PC-3 (cell line): ENCODE measurements around the gene PITHD1. TPM values are rescaled to one million over a fixed set of nuclear protein-coding genes. Genes with fewer than 3 reads are reported as not detected.
"Not testable (repeated sequence)": the region's sequence is repeated elsewhere in the genome, so short reads cannot be mapped to it uniquely, and the experiment has no call there.

Experiments
- ATAC-seq: fragments of 200-7000 bp; cut with Tn5 transposase; 2 replicates; pipeline ENCODE4 v1.9.1; 2020; ENCODE audit warnings: mild to moderate bottlenecking, moderate library complexity
- BruUV-seq: library from RNA; stranded (reverse); fragments of 400-500 nt; replicated peaks from 2 replicates; lab custom pipeline; 2021; lab: Mats Ljungman, UMichigan
- CTCF ChIA-PET: fragments of 300-600 bp; sonication (Branson Sonifier 250); formaldehyde crosslinking; loops from one replicate; lab custom pipeline; 2022; ENCODE audit warnings: antibody characterized with exemption; lab: Charles Lee
- POLR2A ChIA-PET: fragments of 300-600 bp; sonication (Branson Sonifier 250); formaldehyde crosslinking; loops from one replicate; lab custom pipeline; 2022; ENCODE audit warnings: antibody characterized with exemption; ENCODE audit not compliant: unreplicated experiment; lab: Charles Lee
- DNase-seq: peaks from one replicate; pipeline ENCODE4 v3.0.0-alpha.2; 2015
- H2AFZ ChIP-seq: fragments of 300-600 bp; sonication (generic); 2 replicates; pipeline ENCODE4 v1.6.0; 2016; ENCODE audit warnings: antibody characterized with exemption, low read length
- H3F3A ChIP-seq: fragments of 300-600 bp; sonication (generic); one replicate; pipeline ENCODE4 v1.6.0; 2017; ENCODE audit warnings: antibody characterized with exemption, low read length, control low read depth, mild to moderate bottlenecking; ENCODE audit not compliant: unreplicated experiment
- H3K27ac ChIP-seq: fragments of 300-600 bp; sonication (generic); 2 replicates; pipeline ENCODE4 v1.5.1; 2016; ENCODE audit warnings: mild to moderate bottlenecking, low read length
- H3K27me3 ChIP-seq: fragments of 300-600 bp; sonication (generic); 2 replicates; pipeline ENCODE4 v1.6.1; 2016; ENCODE audit warnings: low read length, mixed read lengths
- H3K36me3 ChIP-seq: fragments of 300-600 bp; sonication (generic); 2 replicates; pipeline ENCODE4 v1.6.1; 2016; ENCODE audit warnings: low read depth, mixed run types, low read length, mixed read lengths
- H3K4me1 ChIP-seq: fragments of 300-600 bp; sonication (generic); 2 replicates; pipeline ENCODE4 v1.5.1; 2016; ENCODE audit warnings: low read length; ENCODE audit not compliant: insufficient read depth
- H3K4me2 ChIP-seq: fragments of 300-600 bp; sonication (generic); 2 replicates; pipeline ENCODE4 v1.6.0; 2016; ENCODE audit warnings: low read length
- H3K4me3 ChIP-seq: fragments of 300-600 bp; sonication (generic); 2 replicates; pipeline ENCODE4 v1.5.1; 2016; ENCODE audit warnings: mild to moderate bottlenecking, low read length, mixed read lengths
- H3K79me2 ChIP-seq: fragments of 300-600 bp; sonication (generic); 2 replicates; pipeline ENCODE4 v1.6.1; 2017; ENCODE audit warnings: low read length, mixed read lengths
- H3K9ac ChIP-seq: fragments of 300-600 bp; sonication (generic); 2 replicates; pipeline ENCODE4 v1.6.0; 2016; ENCODE audit warnings: mild to moderate bottlenecking, low read length
- H3K9me2 ChIP-seq: fragments of 300-600 bp; sonication (generic); replicated peaks from 2 replicates; pipeline ENCODE4 v1.6.1; 2016; ENCODE audit warnings: mixed run types, low read length, mixed read lengths
- H3K9me3 ChIP-seq: fragments of 300-600 bp; sonication (generic); 2 replicates; pipeline ENCODE4 v1.6.1; 2016; ENCODE audit warnings: low read length, mixed read lengths
- H4K20me1 ChIP-seq: fragments of 300-600 bp; sonication (generic); 2 replicates; pipeline ENCODE4 v1.6.1; 2016; ENCODE audit warnings: low read length, mixed read lengths
- EZH2 ChIP-seq: fragments of 300-600 bp; sonication (generic); IDR thresholded peaks from one replicate; pipeline ENCODE4 v1.6.1; 2017; ENCODE audit warnings: antibody characterized with exemption, mild to moderate bottlenecking, low read length; ENCODE audit not compliant: unreplicated experiment
- EZH2phosphoT487 ChIP-seq: fragments of 300-600 bp; sonication (generic); IDR thresholded peaks from 2 replicates; pipeline ENCODE4 v1.6.1; 2018; ENCODE audit warnings: mild to moderate bottlenecking, antibody characterized with exemption, low read length, borderline replicate concordance
- intact Hi-C: fragments of 100-400 bp; cut with micrococcal nuclease; formaldehyde crosslinking; loops from 2 replicates; pipeline ENCODE4 v1.9.0; 2023
- total RNA-seq: library from RNA; depleted of rRNA; stranded (reverse); fragments of >200 nt; gene quantifications from 2 replicates; pipeline ENCODE4 v1.2.3, GENCODE V29; 2014
- TF ChIP-seq, protein P1 (sequence below): fragments of 300-600 bp; sonication (generic); conservative IDR thresholded peaks from 2 replicates; pipeline ENCODE4 v1.5.1; 2017; ENCODE audit warnings: antibody characterized with exemption, low read depth, mild to moderate bottlenecking, low read length

Gene PITHD1
- total RNA-seq, 1 experiment from 2014 or later: 107 TPM

DNA sequence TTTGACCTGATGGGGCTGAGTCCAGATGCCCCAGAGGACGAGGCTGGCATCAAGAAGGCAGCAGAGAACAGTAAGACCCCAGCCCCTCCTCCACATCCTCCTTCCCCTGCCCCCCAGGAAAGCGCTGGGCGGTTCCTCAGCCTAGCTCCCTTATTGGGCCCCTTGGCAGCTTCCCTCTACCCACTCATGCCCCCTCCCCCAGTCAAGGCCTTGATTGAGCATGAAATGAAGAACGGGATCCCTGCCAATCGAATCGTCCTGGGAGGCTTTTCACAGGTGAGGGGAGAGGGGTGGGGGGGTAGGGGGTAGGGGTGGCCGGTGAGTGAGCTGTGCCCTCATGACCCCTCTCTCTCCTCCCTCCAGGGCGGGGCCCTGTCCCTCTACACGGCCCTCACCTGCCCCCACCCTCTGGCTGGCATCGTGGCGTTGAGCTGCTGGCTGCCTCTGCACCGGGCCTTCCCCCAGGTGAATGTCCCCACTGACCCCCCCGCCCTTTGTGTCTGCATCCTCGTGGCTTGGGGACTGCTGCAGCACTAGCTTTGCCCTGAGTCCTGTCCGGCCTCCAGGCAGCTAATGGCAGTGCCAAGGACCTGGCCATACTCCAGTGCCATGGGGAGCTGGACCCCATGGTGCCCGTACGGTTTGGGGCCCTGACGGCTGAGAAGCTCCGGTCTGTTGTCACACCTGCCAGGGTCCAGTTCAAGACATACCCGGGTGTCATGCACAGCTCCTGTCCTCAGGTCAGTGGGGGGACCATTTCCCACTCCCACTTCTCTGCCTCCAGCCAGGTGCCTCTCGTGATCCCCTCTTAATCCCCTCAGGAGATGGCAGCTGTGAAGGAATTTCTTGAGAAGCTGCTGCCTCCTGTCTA lies 15.9 kb downstream of the PITHD1 start:
- Histone ChIP-seq H2AFZ (no peak overlapping the region), H3K36me3 (peaks cover 14% of the 10 kb centered on the region), H3K27ac (no peak overlapping the region), H3K9ac (no peak overlapping the region), H3F3A (peaks cover 13% of the 10 kb centered on the region), H4K20me1 (no peaks in the 10 kb centered on the region), H3K4me1 (peaks cover 27% of the 10 kb centered on the region), H3K27me3 (no peaks in the 10 kb centered on the region), H3K9me2 (no peaks in the 10 kb centered on the region), H3K4me3 (no peak overlapping the region), H3K79me2 (peaks cover 32% of the 10 kb centered on the region), H3K4me2 (no peak overlapping the region), H3K9me3 (no peaks in the 10 kb centered on the region)
- BruUV-seq: no TSS peak
- POLR2A ChIA-PET: no interaction called here
- CTCF ChIA-PET: interaction anchor here (0.8 kb wide), 1 partner anchor 22 kb away, joined by 4 read pairs; no protein-coding TSS in a partner anchor
- TF ChIP-seq EZH2 (no peak), EZH2phosphoT487 (no peak)
- TF ChIP-seq, protein P1, sequence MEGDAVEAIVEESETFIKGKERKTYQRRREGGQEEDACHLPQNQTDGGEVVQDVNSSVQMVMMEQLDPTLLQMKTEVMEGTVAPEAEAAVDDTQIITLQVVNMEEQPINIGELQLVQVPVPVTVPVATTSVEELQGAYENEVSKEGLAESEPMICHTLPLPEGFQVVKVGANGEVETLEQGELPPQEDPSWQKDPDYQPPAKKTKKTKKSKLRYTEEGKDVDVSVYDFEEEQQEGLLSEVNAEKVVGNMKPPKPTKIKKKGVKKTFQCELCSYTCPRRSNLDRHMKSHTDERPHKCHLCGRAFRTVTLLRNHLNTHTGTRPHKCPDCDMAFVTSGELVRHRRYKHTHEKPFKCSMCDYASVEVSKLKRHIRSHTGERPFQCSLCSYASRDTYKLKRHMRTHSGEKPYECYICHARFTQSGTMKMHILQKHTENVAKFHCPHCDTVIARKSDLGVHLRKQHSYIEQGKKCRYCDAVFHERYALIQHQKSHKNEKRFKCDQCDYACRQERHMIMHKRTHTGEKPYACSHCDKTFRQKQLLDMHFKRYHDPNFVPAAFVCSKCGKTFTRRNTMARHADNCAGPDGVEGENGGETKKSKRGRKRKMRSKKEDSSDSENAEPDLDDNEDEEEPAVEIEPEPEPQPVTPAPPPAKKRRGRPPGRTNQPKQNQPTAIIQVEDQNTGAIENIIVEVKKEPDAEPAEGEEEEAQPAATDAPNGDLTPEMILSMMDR: no peak
- ATAC-seq (no peak), DNase-seq (no peak)
- intact Hi-C loops: no loop called here

DNA sequence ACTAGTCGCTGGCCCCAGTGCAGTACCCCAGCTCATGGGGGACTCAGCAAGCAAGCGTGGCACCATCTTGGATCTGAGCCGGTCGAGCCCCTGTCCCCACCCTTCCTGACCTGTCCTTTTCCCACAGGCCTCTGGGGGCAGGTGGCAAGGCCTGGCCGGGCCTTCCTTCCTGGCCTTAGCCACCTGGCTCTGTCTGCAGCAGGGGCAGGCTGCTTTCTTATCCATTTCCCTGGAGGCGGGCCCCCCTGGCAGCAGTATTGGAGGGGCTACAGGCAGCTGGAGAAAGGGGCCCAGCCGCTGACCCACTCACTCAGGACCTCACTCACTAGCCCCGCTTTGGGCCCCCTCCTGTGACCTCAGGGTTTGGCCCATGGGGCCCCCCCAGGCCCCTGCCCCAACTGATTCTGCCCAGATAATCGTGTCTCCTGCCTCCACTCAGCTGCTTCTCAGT lies 16.5 kb downstream of the PITHD1 start:
- peaks cover 27% of the 10 kb centered on the region for H3K4me1 ChIP-seq
- H4K20me1 ChIP-seq, H3K4me2 ChIP-seq, H3K27me3 ChIP-seq, ATAC-seq, H2AFZ ChIP-seq, intact Hi-C loops, H3F3A ChIP-seq, H3K9ac ChIP-seq, H3K4me3 ChIP-seq, H3K9me2 ChIP-seq, H3K9me3 ChIP-seq, DNase-seq, H3K27ac ChIP-seq, POLR2A ChIA-PET: not testable (repeated sequence)
- CTCF ChIA-PET: interaction anchor here (0.8 kb wide), 1 partner anchor 23 kb away, joined by 4 read pairs; no protein-coding TSS in a partner anchor
- H3K79me2 ChIP-seq: peaks cover 34% of the 10 kb centered on the region
- peaks cover 14% of the 10 kb centered on the region for H3K36me3 ChIP-seq
- TSS peak; percentile 16 for BruUV-seq

DNA sequence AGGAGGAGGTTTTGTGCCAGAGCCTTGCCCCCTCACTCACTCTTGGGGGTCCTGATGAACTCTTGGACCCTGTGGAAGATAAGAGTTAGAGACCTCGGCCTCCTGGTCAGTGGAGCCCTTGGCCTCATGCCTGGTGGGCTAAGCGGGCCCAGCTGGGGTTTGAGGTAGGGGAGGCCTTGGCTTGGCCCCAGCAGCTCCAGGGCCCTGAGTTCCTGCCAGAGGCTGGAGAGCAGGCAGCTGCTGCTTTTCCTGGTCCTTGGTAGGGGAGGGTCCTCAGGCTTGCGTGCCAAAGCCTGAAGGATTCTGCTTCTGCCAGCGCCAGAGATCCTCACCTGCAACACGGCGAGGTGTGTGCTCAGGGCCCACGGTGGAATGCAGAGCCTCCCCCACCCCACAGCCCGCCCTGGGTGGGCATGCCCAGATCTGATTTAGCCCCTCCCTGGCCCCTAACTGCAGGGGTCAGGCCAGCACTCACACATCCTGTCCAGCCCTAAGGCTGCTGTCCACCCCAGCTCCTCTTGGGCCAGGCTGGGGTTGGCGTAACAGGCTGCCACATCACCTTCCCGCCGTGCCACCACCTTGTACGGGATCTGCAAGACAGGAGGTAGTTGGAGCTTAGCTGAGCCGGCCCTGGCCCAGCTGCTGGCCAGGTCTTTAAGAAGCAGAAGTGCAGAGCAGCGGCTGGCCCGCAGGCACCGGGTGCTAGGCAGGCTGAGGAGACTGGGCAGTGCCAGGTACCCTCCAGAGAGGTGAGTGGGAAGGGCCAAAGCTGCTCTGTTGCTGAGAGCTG lies 17.7 kb downstream of the PITHD1 start:
- H3K9me2 ChIP-seq: no peaks in the 10 kb centered on the region
- ATAC-seq: no peak
- DNase-seq: no peak
- H2AFZ ChIP-seq: no peak overlapping the region
- no peak overlapping the region for H3K9ac ChIP-seq
- no peak for TF ChIP-seq EZH2
- TF ChIP-seq, protein P1: no peak
- TF ChIP-seq EZH2phosphoT487: no peak
- peaks cover 19% of the 10 kb centered on the region for H3K4me1 ChIP-seq
- H3K4me2 ChIP-seq: no peak overlapping the region
- H4K20me1 ChIP-seq: no peaks in the 10 kb centered on the region
- H3F3A ChIP-seq: no peaks in the 10 kb centered on the region
- peaks cover 37% of the 10 kb centered on the region for H3K79me2 ChIP-seq
- ChIA-PET CTCF (interaction anchor here (2.2 kb wide), 1 partner anchor 24 kb away, joined by 10 read pairs; no protein-coding TSS in a partner anchor), POLR2A (no interaction called here)
- H3K36me3 ChIP-seq: peaks cover 14% of the 10 kb centered on the region
- H3K27me3 ChIP-seq: no peaks in the 10 kb centered on the region
- intact Hi-C loops: no loop called here
- no peak overlapping the region for H3K4me3 ChIP-seq
- H3K27ac ChIP-seq: no peak overlapping the region
- H3K9me3 ChIP-seq: no peaks in the 10 kb centered on the region
- no TSS peak for BruUV-seq
